Activated effector memory CD4-positive, alpha-beta T cell treated with anti-CD3 and anti-CD28 coated beads, Interleukin-2, amount 50 U/mL, for 16 hours (primary cell): Measurements from ENCODE around the gene TMEM234.
"Not testable (repeated sequence)": the region's sequence is repeated elsewhere in the genome, so short reads cannot be mapped to it uniquely, and the experiment has no call there.

ENCODE experiments used
- DNase-seq: peaks from one replicate; pipeline ENCODE4 v3.0.0-alpha.2; 2020

Gene TMEM234

DNA sequence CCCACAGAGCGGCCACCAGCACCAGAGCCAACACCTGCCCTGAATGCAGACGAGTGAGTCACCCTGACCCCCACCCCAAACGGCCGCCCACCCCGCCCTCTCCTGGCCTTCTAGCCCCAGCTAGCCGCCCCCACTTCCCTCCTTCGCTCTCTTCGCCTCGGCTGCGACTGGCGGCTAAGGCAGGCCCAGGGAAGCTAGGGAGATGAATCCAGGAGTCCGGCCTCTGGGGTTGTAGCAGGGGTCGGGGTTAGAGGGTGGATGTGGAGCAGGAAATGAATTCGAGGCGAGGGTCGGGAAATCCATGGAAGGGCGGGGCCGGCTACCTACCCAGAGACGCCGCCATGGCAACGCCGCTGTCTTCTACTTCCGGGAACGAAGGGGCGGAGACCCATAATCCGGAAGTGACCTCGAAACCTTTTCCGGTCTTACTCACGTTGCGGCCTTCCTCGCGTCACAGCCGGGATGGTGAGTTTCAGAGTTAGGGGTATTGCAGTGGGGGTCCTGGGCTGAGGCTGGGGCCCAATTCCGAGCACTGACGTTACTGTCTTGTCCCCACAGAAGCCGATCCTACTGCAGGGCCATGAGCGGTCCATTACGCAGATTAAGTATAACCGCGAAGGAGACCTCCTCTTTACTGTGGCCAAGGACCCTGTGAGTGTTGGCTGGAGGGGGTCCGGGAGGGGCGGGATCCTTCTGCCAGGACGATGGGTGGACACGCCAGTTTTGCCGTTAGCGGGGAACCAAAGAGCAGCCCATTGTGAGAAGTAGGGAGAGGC lies at the start of gene TMEM234, which contains the start of gene EIF3I:
Gene TMEM234 (minus strand): TSS at position 374 of the 776 bp plus-strand sequence. CDS start 31 bp downstream, at position 343.
Gene EIF3I (plus strand): TSS at position 428 of the 776 bp plus-strand sequence. CDS start 35 bp downstream, at position 463.
- peak; percentile 97 for DNase-seq

DNA sequence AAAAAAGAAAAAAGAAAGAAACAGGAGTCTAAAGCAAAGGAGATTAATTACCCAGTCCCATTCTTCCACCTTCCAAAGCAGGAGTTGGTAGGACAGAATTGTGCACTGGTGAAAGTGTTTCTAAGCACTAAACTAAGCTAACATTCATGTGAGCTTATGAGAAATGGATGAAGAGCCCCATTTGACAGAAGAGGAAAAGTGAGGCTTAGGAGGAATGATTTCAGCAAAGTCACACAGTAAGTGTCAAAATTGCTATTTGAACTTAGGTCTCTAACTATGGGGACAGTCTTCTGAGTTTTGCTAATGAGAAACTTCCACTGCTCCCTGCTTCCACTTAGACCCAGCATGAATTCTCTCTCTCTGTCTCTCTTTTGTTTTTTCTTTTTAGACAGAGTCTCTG lies 47.6 kb upstream of the TMEM234 start:
- no peak for DNase-seq

DNA sequence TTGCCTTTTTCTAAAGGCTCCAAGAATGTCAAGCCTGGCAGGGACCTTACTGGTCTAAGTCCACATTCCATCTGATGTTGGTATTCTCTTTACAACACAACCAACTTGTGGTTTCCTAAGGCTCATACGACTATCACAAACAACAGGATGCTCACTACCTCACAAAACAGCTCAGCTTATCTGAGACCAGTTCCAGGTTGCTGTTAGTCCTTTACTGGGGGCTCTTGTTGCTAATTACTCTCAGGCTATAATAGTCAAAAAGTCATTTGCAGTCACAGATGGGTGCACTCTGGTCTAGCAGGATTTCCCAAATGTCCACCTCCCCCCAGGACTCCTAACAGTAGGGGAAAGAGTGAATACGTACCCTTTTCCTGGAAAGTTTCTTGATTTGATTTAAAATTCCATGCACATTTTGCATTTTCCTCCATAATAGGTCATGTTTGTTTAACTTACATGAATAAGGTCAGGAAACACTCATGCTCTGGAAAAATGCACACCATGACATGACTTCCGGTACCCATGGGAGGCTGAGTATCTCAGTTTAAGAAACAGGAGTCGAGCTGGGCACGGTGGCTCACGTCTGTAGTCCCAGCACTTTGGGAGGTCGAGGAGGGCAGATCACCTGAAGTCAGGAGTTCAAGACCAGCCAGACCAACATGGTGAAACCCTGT lies 44.9 kb upstream of the TMEM234 start:
- no peak for DNase-seq

DNA sequence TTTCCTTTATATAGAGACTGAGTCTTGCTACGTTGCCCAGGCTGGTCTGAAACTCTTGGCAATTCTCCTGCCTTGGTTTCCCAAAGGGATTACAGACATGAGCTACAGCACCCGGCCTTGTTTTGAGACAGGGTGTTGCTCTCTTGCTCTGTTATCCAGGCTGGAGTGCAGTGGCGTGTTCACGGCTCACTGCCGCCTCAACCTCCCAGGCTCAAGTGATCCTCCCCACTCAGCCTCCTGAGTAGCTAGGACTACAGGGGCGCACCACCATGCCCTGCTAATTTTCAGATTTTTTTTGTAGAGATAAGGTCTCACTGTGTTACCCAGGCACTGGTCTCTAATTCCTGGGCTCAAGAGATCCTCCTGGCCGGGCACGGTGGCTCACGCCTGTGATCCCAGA lies 43.7 kb upstream of the TMEM234 start:
- DNase-seq: no peak

DNA sequence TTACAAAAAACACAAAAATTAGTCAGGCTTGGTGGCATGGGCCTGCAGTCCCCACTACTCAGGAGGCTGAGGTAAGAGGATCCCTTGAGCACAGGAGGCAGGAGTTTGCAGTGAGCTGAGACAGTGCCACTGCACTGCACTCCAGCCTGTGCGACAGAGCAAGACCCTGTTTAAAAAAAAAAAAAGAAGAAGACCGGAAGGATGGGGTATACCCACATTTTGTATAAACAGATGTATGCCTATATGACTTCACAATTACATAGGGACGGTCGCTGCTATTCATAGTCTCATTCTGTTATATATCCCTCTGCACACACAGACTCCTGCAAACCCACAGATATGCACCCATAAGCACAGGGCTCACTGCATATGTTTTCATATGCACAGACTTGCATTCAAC lies 41.6 kb upstream of the TMEM234 start:
- no peak for DNase-seq

DNA sequence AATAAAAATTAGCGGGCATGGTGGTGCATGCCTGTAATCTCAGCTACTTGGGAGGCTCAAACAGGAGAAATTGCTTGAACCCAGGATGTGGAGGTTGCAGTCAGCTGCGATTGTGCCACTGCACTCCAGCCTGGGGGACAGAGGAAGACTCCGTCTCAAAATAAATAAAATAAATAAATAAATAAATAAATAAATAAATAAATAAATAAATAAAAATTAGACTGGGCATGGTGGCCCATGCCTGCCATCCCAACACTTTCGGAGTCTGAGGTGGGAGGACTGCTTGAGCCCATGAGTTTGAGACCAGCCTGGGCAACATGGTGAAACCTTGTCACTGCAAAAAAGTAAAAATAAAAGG lies 41.1 kb upstream of the TMEM234 start:
- DNase-seq: not testable (repeated sequence)

DNA sequence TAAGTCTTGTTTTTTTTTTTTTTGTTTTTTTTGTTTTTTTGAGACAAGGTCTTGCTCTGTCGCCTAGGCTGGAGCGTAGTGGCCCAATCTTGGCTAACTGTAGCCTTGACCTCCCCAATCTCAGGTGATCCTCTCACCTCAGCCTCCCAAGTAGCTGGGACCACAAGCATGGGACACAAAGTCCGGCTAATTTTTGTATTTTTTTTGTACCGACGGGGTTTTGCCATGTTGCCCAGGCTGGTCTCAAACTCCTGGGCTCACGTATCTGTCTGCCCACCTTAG lies 35.0 kb upstream of the TMEM234 start:
- DNase-seq: no peak

DNA sequence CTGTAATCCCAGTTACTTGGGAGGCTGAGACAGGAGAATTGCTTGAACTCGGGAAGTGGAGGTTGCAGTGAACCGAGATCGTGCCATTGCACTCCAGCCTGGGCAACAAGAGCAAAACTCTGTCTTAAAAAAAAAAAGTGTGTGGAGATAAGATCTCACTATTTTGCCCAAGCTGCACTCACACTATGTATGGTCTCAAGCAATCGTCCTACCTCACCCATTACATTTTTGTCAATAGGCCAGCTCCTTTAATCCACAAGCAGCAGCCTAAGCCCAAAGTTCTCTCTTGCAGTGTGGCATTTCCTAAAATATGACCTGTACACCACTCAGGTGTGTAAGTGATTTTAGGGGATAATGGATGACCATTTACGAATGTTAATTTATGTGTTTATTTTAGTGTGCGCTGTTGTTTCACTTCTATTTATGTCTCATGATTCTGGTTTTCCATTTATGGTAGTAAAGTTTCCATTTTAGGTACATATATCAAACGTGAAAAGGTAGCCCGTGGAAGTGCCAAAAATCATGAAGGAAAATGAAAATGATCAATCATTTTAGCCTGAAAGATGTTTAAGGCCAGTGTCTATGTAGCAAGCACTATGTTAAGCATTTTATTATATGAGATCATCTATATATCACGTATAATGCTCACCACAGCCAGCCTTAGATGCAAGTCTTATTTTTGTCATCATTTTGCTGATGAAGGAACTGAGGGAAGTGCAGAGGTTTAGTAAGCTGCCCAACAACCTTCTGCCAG lies 34.5 kb upstream of the TMEM234 start:
- no peak for DNase-seq

DNA sequence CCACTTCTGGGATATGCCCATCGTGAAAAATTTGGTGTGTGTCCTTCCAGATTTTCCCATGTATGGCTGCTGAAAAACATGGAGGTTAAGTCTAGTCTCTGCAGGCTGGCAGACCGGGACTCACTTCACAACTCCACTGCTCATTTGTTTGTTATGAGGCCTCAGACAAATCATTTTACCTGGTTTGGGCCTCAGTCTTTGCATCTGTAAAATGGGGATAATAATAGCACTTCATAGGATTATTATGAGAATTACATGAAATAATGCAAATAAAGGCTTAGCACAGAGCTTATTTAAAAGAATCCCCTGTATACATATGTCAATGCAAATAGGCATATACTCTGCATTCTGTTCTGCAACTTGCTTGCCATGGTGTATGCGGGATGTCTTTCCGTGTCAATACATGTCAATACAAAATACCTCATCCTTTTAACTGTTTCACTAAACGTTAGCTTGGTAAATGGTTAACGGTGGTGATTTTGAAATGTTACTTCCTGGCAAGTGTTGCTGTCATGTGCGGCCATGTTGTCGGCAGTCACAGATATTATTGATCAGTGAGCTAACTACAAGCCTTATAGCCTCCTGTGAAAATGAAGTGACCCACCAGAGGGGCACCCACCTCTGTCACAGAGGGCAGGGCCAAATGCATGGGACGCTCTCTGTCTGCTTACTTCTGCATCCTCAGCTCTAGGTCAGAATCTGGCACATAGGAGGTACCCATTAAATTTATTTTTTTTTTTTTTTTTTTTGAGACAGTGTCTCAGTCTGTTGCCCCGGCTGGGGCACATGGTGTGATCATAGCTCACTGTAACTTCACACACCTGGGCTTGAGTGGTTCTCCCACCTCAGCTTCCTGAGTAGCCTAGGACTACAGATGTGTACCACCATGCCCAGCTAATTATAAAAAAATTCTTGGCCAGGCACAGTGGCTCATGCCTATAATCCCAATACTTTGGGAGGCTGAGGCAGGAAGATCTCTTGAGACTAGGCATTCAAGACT lies 33.2 kb upstream of the TMEM234 start:
- DNase-seq: peak; percentile 72

DNA sequence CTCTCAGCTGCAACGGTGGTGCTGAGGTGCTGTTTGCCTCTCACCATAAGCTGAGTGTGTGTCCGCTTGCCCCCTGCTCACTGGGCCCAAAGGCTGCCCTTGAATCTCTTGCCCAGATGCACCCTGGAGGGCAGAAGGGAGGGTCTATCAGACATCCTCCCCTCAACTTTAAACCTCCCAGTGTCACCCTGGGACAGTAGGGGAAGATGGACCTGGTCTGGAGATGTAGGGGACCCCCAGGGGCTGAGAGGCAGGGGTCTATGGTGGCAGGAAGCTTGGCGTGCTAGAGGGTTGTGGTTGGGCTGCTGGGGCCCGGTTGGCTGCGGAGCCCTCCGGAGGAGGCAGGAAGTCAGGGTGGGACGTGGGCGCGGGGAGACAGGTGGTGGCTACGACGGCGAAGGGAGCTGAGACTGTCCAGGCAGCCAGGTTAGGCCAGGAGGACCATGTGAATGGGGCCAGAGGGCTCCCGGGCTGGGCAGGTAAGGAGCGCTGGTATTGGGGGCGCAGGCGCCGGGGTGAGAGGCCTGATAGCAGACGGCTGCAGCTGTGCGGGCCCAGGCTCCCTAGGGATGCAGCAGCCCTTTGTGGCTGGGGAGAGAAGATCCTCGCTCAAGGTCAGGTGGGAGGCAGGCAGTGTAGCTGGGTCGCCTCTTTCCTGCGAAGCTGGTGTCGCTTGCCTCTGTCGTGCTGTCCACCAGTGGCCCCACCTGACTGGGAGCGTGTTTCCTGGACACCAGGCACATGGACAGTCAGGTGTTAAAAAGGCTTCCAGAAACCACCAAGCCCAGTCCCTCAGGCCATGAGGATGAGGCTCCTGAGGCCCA lies 29.0 kb upstream of the TMEM234 start, which contains the start of gene LCK:
Gene LCK (plus strand): TSS at position 373 of the 824 bp plus-strand sequence. CDS start 23,065 bp downstream, outside the sequence.
- DNase-seq: peak; percentile 87

DNA sequence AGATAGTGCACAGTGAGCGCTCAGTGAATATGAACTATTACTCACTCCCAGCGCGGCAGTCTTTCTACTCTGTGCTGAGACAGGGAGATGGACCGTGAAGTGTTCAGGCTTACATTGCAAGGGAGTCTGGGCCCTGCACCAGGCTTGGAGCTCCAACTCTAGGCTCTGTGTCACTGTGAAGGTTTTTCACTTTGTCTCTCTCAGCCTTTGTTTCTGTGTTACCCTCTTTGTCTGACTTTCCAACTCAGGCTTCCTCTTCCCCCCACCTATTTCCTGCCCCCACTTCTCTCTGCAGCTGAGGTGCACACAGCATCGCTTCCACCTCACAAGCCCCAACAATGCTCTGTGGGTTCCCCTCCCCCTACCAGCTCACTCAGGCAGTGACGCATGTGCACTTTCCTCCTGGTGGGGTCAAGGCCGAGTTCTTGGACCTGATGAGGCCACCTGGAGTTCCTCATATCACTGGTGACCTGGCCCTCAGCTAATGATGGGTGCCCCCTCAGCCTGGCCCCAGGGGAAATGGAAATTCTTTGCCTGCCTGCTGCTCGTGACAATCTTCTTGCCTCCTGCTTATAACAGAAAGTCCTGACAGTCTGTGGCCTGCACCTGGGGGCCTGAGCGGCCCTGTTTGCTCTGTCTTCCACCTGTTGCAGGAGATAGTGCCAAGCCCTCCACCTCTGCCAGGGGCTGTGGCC lies 27.8 kb upstream of the TMEM234 start:
- DNase-seq: peak; percentile 92

DNA sequence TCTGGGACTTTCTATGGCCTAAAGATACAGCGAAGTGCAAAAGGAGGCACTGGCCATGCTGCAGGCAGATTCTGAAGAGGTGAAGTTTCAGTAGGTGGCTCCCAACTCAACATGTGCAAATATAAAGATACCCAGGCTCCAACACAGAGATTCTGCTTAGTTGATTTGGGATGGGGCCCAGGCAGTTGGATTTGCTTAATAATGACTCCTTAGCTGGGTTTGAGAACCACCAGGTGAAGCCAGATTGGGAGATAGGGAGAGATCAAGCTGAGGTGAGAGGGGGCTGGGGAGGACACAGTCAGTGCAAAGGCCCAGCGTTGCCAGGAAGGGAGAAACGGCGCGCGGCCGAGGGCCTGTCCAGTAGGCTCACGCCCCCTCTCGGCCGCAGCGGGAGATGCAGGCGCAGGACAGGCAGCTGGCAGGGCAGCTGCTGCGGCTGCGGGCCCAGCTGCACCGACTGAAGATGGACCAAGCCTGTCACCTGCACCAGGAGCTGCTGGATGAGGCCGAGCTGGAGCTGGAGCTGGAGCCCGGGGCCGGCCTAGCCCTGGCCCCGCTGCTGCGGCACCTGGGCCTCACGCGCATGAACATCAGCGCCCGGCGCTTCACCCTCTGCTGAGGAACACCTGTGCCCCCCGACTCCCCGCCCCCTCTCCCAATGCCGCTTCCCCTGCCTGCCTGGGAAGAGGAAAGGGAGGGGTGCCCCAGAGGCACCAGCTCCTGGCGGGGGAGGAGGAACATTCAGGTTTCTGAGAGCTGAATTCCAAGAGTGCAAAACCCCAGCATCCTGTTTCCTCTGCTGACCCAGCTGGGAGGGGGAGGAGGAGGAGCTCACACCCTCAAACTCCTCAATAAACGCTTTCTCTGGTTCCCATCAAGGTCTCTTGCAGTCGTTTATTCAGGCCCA lies 26.1 kb upstream of the TMEM234 start:
- DNase-seq: peak; percentile 93

DNA sequence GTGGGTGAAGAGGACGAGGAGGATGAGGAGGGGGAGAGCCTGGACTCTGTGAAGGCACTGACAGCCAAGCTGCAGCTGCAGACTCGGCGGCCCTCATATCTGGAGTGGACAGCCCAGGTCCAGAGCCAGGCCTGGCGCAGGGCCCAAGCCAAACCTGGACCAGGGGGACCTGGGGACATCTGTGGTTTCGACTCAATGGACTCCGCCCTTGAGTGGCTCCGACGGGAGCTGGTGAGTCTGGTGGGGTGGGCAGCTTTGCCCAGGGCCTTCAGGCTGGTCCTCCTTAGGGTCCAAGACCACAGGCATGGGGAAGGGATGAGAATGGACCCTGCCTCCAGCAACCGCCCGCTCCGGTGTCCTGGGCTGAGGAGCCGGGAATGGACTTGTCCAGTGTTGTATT lies 25.3 kb upstream of the TMEM234 start:
- DNase-seq: no peak

DNA sequence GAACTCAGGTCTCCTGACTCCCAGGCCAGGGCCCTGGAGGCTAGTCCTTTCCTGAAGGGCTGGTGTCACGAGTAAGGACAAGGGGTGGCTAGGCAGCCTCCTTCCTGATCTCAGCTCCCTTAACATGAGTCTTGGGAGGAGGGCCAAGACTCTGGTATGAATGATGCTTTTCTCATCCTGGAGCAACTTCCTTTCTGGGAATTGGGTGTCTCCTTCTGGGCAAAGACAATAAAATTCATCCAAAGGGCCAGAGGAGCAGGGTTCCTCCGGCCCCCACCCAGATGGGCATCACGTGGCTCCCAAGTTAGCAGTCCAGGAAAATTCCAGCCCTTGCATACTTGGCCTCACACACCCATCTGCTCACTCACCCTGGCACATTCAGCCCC lies 24.7 kb upstream of the TMEM234 start, which contains the start of gene FAM167B:
Gene FAM167B (plus strand): TSS at position 335 of the 386 bp plus-strand sequence. CDS start 200 bp downstream, outside the sequence.
- no peak for DNase-seq

DNA sequence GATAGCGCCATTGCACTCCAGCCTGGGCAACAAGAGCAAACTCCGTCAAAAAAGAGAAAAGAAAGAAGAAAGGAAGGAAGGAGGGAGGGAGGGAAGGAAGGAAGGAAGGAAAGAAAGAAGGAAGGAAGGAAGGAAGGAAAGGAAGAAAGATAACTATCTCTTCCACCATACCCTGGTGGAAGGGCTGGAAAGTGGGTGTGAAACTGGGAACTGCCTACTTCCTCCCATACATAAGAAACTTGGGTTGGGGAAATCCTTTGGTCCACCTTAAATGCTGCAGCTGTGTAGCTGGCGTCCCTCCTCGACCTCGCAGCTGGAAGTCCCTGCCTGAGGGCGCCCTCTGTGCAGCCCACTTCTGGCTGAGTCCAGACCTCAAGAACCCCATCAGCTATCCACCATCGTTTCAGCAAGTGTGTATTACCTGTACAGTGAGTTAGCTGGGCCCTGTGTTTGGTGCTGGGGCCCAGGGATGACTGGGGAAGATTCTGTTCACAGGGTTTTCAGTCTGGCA lies 20.2 kb upstream of the TMEM234 start:
- no peak for DNase-seq

DNA sequence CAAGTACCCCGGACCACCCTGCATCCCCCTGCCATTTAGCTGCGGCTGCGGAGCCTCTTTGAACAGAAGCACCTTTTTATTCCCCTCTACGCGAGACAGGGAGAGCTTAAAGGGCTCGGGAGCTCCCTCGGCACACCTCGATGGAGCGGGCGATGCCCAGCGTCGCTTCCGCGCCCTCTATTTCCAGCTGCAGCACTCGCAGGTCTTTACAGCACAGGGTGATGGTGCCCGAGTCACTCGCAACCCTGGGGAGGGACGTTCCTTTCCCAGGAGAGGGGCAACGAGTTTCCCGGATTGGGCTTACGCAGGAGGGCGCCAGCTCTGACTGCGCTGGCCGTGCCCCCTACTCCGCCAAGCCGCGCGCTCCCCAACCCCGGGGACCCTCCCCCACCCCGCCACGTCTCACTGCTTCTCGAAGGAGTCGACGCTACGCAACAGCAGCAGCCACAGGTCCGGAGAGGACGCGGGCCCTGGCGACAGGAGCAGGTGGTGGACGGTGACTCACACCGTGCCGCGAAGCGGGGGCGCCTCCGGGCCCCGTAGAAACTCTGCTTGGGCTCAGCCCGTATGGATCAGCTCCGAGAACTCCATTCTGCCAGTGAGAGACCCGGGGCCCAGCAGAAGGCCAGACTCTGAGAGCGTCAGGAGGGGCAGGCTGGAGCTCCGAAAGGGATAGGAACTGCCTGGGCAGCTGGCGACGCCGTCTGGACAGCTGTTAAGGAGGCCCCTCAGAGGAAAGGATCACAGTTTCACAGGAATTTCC lies 19.0 kb upstream of the TMEM234 start:
- peak; percentile 77 for DNase-seq

DNA sequence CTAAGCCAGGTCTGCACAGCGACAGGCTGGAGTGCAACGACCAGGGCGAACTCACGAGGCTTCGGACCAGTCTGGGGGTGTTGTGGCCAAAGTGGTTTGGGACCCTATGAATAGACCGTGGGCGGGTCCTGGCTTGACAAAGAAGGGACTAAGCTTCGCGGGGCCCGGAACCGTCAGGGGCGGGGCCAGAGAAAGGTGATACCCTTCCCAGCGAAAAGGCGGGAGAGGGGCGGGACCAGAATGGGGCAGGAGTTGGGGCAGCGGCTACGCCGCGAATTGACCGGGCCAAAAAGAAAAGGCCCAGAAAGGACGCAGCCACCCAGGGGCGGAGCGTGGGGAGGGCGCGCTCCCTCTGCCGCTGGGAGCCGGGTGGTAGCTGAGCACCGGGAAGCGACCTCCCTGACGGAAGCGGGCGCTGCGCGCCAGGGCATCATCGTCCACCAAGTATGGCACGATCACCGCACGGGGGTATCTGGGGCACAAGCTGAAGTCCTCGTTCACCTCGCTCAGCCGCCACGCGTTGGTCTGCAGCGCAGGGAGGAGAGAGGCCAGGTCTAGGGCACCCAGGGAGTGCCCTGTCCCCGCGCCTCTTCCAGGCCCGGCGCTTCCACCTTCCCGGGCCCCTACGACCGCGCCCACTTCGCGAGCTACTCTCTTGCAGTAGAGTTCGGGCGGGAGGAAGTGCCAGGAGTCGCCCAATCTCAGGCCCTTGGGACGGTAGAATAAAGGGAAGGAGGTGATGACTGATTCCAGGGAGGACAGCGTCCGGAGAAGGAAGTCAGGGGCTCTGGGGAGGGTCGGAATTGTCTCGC lies 18.2 kb upstream of the TMEM234 start:
- peak; percentile 85 for DNase-seq

DNA sequence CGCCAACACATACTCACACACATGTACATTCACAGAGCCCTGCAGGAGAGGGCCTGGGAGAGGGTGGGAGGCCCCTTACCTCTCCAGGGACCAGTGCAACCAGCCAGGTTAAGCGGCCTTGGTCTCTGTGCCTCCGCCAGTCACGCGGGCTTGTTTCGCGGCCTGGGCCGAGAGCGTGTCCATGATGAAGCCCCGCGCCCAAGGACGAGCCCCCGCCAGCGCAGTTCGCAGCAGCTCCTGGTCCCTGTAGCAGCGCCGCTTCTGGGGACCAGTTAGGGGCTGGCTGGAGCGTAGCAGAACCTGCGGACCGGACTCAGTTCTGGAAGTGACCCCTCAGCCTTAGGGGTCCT lies 17.6 kb upstream of the TMEM234 start:
- no peak for DNase-seq
